ENCODE measurements around the gene UCK2.

GRCh38 chr1:165844114-165844798 lies 16.8 kb downstream of the UCK2 start:
- TF ChIP-seq CTCF (IDR thresholded peaks at IDR 0.05) (no peak), POLR2AphosphoS5 (IDR thresholded peaks at IDR 0.05) (no peak), POLR2A (IDR thresholded peaks at IDR 0.05) (no peak)
